GM12872 (cell line): Measurements from ENCODE around the gene PDZD4.

Source experiments
- CTCF ChIP-seq: IDR thresholded peaks from 3 replicates; pipeline ENCODE4 v1.5.1; 2011; ENCODE audit warnings: low read depth, mild to moderate bottlenecking, low read length, moderate library complexity; ENCODE audit not compliant: insufficient read depth

The PDZD4 gene

GRCh38 chrX:153845195-153845594 lies 14.9 kb upstream of the PDZD4 start:
- TF ChIP-seq CTCF, result no peak

- TF ChIP-seq CTCF, result no peak
Observed at GRCh38 chrX:153844509-153845082, 14.3 kb upstream of the PDZD4 start.

- no peak for TF ChIP-seq CTCF
Observed at GRCh38 chrX:153836921-153837320, 6.6 kb upstream of the PDZD4 start.

- no peak for TF ChIP-seq CTCF
Observed at GRCh38 chrX:153832728-153833127, 2.4 kb upstream of the PDZD4 start.

- TF ChIP-seq CTCF, result no peak
Observed at GRCh38 chrX:153831429-153832150, 1.2 kb upstream of the PDZD4 start.

- no peak for TF ChIP-seq CTCF
Observed at GRCh38 chrX:153830640-153831428, 490 bp upstream of the PDZD4 start.

GRCh38 chrX:153829549-153829798 lies 870 bp downstream of the PDZD4 start:
- no peak for TF ChIP-seq CTCF
